ENCODE measurements around the gene DGKB.

Gene DGKB

DNA sequence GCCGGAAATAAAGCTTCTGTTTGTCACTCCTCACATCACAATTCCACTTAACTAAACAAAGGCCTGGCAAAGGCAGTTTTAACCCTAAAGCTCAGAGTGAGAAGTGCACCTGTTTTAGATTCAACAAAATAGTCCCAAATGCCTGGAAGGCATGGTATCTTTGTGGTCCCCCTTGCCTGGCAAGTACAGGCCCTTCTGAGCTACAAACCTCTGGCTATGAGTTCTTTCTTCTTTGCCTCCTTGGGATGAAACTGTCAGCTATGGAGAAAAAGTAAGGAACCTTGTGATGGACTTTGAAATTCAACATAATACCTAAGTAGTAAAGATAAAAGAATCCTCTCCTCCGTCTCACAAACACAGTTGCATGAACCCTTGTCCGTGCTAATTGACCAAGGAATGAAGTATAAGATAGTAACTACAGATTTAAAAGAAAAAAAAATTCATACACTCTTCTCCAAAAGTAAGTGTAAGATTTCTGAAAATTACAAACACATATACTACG is 668.6 kb downstream of the DGKB start:
- no peak for DNase-seq (ENCODE audit: low read depth in 2 of 2, low spot score in 1 of 2)

DNA sequence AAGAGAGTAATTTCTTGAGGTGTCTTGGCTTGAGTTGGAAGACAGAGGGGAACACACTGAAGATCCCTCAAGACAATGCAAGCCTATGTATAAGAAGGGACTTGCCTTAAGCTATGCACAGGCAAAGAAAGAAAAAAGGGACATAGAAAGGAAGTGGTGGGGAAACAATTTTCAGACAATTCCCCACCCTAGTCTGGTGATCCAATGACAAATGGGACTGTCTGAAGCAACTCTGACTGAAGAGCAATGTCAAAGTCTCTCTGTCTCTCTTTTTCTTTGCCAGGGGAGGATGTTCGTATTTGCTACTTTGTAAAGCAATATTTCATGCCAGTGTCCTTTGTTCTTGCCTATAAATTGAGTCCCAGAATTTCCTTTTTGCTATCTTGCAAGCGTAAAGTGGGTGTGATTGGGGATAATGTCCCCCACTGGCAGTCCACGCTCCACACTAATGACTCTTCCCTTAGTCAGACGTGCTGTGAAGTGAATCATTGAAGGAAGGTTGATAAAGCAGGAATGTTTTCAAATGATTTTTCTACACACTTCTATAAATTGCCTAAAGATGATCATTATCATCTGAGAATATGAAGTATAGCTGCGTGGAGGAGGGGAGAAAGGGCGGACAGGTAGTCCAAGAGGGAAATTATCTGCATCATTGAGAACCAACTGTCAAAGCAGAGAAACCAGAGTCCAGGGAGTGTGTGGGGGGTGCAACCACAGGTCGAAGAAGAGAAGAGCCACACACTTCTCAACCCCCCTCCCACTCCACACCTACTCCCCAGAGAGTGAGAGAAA is 669.3 kb downstream of the DGKB start:
- DNase-seq (ENCODE audit: low read depth in 2 of 2, low spot score in 1 of 2) = no peak

DNA sequence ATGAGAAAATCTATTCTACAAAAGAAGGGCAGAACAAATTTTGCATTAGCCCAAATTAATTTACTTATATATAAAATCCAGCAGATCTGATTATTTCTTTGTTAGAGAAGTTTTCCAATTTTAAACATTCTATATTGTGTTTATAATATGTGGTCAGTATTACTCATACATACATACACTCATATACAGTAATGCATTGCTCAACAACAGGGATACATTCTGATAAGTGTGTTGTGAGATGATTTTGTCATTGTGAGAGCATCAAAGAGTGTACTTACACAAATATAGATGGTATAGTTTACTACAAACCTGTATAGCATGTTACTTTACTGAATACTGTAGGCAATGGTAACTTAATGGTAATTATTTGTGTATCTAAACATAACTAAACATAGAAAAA is 673.5 kb downstream of the DGKB start:
- DNase-seq (ENCODE audit: low read depth in 2 of 2, low spot score in 1 of 2) = no peak

DNA sequence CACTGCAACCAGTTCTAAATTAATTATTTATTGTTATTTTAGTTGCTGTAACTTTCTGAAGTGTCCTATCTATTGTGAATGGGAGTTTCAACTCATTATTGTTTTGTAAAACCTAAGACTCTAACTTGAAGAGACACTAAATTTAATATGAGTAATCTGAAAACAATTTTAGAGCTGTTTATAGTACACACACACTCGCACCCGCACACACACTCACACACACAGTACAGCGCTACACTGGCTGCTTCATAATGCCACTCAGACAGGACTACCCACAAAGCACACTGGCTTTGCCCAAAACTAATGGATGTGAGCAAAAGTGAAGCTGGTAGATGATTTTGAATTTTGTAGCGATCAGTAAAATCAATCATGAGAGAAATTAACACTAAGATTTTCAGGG is 674.2 kb downstream of the DGKB start:
- no peak for DNase-seq (ENCODE audit: low read depth in 2 of 2, low spot score in 1 of 2)

DNA sequence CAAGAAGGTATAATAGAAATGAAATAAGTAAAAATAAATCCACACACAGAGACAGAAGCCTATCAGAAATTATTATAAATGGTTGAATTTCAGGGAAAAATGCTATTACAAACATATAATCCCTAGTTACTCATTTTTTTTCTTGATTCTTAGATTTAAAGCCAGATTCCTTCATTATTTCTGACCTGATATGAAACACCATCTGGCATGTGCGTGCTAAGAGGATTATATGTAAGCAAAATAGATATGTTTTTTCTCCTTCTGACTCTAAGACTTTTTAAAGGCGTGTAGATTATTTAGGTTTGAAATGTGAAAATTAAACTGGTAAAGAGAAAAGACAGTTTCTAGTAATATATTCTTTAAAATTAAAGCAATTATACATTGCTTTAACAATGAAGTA is 676.4 kb downstream of the DGKB start:
- no peak for DNase-seq (ENCODE audit: low read depth in 2 of 2, low spot score in 1 of 2)

DNA sequence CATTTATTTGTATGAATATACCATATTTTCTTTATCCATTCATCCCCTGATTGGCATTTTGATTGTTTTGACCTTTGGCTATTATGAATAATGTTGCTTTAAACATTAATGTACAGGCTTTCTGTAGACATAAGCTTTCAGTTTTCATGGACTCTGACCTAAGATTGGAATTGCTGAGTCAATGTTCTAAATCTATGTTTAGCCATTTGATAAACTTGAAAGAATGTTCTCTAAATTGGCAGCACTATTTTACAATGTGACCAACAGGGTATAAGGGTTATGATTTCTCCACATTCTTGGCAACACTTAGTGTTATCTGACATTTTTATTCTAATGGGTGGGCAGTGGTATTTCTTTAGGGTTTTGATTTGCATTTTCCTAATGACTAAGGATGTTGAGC is 683.4 kb downstream of the DGKB start:
- no peak for DNase-seq (ENCODE audit: low read depth in 2 of 2, low spot score in 1 of 2)

DNA sequence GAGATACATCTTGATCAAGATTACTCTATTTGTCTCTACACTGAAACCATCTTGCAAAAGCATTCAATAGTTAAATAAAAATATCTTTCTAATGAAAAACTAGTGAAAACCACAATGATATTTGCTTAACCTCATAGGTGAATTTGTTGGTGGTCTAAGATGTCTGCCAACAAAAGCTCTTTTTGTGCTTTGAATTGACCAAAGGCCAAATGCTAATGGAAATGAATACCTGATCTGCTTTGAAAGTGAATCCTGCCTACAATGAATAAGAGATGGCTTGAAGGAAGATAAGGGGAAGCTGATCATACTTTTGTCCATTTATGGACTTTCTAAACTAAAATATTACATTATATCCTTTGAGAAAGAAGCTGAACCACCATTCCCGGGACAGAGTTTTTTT is 684.2 kb downstream of the DGKB start:
- no peak for DNase-seq (ENCODE audit: low read depth in 2 of 2, low spot score in 1 of 2)

DNA sequence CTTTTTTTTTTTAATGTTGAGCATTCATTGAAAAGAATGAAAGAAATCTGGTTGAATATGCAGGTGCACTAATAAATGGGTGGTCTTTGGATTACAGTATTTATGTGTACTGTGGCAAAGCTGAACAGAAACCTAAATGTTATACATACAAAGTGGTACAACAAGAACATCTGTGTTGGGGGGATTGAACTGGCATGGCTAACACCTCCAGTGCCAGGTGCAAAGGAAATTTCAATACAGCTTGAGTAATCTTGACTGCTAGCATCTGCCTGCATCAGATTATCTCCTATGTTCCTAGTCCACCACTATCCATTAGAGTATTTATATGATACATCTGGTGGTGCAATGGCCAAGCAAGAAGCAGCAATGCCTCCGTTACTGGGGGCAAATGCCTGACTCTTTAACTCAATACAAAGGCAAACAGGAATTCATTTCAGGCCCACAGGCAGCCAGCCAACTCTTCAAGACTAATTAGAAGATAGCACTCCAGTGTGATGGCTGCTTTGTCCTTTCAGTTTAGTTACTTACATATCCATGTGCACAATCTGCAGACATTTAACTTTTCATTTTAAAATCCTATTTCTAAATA is 692.6 kb downstream of the DGKB start:
- no peak for DNase-seq (ENCODE audit: low read depth in 2 of 2, low spot score in 1 of 2)

DNA sequence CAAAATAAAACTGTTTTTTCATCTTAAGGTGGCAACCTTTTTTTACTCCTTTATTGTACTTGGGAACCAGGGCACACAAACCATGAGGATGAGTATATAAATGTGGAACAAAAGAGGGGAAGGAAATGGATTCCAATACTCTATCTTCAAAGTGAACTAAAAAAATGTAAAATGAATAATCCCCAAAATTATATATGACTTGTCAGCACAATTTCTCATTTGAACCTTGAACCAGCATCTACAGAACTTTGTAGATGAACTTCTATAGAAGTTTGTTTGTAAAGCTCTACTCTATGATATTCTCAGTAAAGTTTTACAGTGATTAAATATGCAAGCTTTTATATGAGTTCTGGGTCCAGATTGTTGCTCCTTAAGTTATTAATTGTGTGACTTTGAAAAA is 694.8 kb downstream of the DGKB start:
- no peak for DNase-seq (ENCODE audit: low read depth in 2 of 2, low spot score in 1 of 2)

DNA sequence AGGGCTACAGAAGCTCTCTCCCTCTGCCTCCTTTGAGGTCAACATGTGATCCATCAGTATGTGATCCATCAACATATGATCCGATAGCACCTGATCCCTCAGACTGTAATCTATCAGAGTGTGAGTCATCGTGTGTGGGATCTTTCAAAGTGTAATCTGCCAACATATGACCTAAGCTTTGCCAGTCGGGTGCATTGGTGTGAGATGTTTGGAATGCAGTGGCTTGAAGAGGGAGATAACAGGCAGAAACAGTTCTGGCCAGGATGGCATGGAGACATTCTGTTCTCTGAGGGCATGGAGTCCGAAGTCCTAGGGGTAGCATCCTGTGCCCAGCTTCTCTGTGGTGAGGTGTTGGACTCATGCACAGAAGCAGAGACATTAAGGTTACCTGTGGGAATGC is 695.4 kb downstream of the DGKB start:
- no peak for DNase-seq (ENCODE audit: low read depth in 2 of 2, low spot score in 1 of 2)

DNA sequence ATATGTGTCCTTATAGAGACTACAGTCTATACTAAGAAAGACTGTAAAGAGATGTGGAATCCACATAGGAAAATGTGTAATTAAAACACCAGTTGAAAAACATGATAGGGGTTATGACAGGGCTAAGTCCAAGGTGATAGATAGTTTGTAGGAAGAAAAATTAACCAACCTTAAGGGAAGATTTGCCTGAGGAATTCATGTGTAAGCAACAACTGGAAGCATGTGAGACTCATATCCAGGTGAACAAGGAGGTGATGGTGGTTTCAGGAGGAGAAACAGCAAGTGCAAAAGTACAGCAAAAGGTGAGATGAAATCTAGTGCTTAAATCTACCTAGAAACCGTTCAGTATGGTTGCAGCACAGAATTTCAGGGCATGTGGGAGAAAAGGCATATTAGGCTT is 696.4 kb downstream of the DGKB start:
- DNase-seq (ENCODE audit: low read depth in 2 of 2, low spot score in 1 of 2) = no peak

DNA sequence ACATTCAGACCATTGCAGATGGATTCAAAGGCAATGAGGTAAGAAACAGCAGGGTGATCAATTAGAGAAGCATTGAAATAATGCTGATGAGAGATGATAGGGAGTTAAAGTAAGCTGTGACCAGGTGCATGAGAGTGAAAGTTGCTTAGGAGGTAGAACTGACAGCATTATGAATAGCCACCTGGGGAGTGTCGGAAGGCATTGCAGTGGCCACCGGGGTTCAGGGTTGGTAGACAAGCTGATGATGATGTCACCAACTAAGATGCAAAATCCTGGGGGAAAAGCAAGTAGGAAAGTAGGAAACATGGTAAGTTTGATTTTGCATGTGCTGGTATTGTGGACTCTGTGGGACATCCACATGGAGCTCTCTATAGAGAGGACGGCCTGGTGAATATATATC is 701.2 kb downstream of the DGKB start:
- no peak for DNase-seq (ENCODE audit: low read depth in 2 of 2, low spot score in 1 of 2)

DNA sequence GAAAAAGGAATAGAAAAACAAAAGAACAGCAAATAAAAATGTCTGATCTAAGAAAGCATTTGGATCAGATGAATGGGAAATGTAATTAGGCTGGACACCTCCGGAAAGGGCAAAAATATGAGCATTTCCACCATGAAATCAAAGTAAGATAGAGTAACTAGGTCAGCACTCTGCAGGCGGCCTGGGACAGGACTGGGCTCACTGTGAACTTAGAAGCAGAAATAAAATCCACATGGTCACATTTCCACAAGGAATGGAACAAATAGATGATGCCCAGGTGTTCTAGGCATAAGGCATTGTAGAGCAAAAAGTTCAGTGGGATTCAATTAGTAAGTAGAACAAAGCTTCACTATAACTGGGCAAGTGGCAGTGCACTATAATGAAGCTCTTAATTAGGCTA is 703.2 kb downstream of the DGKB start:
- DNase-seq (ENCODE audit: low read depth in 2 of 2, low spot score in 1 of 2) = no peak

DNA sequence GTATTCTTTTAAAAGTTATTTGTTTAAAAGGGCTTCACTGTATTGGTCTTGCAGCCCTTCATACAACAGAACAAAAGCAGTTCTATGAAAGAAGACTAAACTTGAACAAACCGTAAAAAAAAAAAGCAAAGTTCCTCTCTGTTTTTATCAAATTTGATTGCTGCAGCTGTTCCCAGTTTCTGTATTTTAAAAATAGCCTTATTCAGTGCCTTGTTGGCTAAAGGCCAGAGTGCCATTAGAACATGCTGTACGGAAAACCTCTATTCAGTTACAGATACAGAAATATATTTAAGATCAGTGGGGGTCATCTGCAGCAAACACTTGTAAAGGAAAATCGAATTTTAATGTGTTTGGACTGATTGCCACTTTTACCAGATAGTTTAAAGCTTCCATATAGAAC is 705.3 kb downstream of the DGKB start:
- no peak for DNase-seq (ENCODE audit: low read depth in 2 of 2, low spot score in 1 of 2)

DNA sequence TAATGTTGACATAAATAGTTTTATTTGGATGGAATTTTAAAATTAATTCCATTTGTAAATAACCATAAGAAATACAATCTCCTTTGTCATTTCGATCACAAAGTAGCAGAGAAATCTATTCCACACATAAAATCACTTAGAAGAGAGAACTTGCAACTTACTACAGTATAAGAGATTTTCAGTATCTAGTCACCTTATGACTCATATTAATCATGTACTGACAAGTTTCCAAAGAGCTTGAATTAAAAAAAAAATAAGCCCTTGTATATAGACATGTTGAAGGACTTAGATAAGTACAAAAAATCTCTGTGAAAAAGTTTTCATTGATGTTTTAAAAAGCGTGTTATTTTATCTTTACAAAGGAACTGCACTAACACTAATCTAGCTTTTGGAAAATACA is 706.0 kb downstream of the DGKB start:
- no peak for DNase-seq (ENCODE audit: low read depth in 2 of 2, low spot score in 1 of 2)

DNA sequence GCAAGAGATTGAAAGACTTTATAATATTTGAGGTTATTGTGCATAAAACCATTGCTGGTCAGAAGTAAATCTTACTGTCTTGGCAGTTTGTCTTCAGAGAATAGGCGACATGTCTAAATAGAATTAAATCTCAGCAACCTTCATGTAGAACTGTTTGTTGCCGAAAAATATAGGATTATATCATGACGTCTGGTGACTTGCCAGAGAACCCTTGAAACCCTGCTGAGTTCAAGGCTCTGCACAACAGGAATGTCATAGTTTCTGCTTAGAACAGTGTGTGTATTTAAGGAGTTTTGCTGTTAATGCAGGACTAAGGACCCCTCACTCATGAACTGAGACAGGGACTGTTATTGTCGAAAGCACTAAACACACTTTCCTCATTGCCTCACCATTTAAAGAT is 706.7 kb downstream of the DGKB start:
- no peak for DNase-seq (ENCODE audit: low read depth in 2 of 2, low spot score in 1 of 2)

DNA sequence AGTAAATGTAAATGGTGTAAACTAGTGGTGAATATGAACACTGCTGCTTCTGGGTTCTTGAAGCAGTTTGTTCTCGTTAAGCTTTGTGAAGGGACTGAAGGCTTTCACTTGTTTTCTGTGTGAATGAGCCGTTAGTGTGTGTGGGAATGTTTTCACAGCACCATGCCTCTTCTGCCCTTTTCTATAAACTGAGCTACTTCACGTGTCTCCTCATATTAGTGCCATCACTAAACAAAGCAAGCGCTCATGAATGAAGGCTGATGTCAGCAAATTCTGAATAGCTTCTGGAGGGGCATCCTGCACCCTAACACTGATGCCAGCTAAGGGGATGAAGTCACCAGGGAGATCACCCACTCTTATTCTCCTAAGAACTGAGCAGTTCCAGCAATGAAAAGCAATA is 707.5 kb downstream of the DGKB start:
- no peak for DNase-seq (ENCODE audit: low read depth in 2 of 2, low spot score in 1 of 2)

DNA sequence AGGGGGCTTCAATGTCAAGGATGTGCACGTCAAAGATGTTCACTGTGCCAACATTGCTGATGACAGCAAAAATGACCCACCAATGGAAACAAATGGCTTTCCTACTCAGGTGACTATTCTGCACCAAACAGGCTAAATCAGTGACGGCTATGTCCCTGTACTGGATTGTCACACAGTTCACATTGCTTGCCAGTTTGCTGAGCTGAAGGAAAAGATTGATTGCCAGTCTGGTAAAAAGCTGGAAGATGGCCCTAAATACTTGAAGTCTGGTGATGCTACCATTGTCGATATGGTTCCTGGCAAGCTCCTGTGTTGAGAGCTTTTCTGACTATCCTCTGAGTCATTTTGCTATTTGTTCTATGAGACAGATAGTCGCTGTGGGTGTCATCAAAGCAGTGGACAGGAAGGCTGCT is 710.9 kb downstream of the DGKB start:
- no peak for DNase-seq (ENCODE audit: low read depth in 2 of 2, low spot score in 1 of 2)

DNA sequence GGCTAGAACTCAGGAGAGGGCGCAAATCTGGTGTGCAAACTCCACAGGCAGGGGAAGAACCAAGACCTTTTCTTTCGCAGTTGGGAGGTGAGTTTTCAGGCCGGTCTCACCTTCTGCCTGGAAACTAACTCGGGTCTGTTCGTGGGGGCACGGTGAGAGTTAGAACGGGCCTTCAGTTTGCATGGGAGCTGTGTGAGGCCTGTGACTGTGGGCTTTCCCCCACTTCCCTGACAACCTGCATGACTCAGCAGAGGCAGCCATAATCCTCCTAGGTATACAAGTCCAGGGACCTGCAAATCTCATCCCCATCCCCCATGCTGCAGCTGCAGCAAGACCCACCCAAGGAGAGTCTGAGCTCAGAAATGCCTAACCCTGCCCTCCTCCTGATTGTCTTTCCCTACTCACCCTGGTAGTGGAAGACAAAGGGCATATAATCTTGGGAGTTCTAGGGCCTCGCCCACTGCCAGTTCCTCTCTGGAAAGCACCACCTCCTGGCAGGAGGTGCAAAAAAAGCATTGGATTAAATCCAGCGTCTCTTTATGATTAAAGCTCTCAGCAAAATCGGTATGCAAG is 718.2 kb downstream of the DGKB start:
- DNase-seq (ENCODE audit: low read depth in 2 of 2, low spot score in 1 of 2) = no peak

DNA sequence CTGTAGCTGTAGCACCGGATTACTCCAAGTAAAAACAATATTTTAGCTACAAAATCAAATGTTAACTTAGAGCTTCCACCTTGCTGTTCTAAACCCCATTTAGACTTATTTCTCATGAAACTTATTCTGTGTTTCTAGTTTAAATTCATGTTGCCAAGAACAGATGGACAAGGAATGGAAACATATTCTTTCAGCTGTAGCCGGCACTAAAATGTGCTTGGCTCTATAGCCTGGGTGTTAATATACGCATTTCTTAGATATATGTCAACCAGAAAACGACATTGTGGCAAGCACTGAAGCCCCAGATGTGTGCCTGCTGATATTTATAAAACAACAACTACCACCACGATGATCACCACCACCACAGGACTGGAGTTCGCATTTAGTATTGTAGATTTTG is 722.8 kb downstream of the DGKB start:
- DNase-seq (ENCODE audit: low read depth in 2 of 2, low spot score in 1 of 2) = no peak

DNA sequence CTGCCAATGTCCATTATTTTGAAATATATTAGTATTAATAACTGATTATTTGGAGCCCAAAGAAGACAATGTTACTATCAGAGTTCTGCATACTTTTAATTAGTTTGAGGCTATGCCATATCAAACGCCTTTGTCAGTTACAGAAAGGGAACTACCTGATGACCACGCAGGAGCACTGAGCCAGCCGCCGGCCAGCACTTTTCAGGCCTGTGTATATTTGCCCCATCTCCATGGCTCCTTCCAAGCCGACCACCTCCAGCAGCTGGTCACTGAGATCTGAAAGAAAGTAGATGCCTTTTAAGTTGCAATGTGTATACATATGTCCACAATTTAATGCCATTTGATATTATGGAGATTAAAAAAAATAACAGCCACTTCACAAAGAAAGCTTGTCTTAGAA is 724.7 kb downstream of the DGKB start:
- no peak for DNase-seq (ENCODE audit: low read depth in 2 of 2, low spot score in 1 of 2)

DNA sequence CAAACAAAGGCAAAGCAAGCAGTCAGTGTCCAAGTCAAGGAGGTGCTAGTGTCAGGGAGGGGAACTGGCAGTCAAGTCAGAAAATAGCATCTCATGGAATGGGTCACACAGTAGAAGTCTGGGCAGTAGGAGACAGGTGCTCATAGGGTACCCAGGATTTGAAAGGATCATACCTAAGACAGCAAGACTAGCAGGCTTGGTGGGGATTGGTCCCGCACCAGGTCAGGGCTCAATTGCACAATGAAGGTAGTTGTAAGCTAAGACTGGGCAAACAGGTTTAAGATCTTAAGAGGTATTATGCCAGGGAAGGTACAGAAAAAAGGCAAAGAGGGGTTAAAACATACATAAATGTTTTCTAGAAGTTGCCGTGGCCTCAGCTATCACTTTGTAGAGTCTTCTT is 731.7 kb downstream of the DGKB start:
- DNase-seq (ENCODE audit: low read depth in 2 of 2, low spot score in 1 of 2) = no peak

DNA sequence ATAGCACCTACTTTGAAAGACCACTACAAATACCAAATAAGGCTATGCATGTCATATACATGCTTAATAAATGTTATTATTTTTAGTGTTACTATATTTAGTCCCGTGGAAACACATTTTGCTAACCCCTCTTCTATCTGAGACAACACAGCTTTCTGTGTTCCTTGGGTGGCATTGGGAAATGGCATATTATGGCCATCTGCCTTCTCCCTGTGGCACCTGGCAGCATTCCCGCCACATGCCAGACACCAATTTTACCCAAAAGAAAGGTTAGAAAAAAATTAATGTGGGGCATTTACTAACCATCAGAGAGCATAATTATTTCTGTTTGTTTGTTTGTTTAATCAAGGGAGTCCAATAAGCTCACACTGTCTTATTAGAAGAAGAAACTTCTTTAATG is 744.4 kb downstream of the DGKB start:
- no peak for DNase-seq (ENCODE audit: low read depth in 2 of 2, low spot score in 1 of 2)
